ENCODE results near the gene PIGS.
A peak's percentile ranks its signal among the peaks of the same experiment; 100 is the strongest.
"Not testable (repeated sequence)": the region's sequence is repeated elsewhere in the genome, so short reads cannot be mapped to it uniquely, and the experiment has no call there.

PIGS gene

GRCh38 chr17:28571361-28572122 lies at the start of gene PIGS:
TSS of gene PIGS (minus strand) at chr17:28571524. CDS start at chr17:28571496, 28 bp downstream.
- peak; percentile 71 to 79 for DNase-seq (ENCODE audit: low read depth in 2 of 2)

DNA sequence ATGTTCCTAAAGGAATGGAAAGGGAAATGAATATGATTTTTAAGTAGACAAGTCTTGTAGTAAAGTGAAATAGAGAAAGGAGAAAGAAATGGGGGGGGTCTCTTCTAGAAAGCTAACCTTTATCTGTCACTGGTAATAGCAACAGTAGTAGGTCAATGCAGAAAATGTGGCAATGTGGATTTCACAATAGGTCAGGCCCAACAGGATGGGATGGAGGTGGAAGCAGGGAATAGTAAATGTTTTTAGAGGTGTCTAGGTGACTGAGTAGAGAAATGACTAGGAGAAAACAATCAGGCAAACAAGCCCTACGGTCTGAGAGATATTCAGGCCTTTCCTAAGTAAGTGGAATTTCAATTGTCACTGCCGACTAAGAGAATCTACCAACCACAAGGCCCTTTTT lies 48.7 kb upstream of the PIGS start:
- DNase-seq (ENCODE audit: low read depth in 2 of 2), result no peak

DNA sequence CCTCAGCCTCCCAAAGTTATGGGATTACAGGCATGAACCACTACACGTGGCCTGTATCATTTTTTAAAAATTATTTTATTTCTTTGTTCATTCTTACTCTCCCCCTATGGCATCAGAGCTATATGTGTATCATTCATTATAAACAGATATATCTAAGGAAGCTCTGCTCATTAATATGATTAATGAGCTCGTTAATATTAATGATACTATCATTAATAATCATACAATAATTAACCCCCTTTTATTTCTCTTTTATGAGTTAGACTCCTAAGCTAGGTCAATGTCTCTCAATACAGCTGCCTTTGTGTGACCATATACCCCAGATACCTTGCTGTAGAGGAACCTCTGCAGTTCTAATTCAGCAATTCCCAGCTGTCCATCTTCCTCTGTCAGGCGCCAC lies 47.1 kb upstream of the PIGS start:
- no peak for DNase-seq (ENCODE audit: low read depth in 2 of 2)

- DNase-seq (ENCODE audit: low read depth in 2 of 2), result no peak
Measured at GRCh38 chr17:28616281-28616680, 45.0 kb upstream of the PIGS start.

- no peak for DNase-seq (ENCODE audit: low read depth in 2 of 2)
Measured at GRCh38 chr17:28615260-28615940, 44.1 kb upstream of the PIGS start.

DNA sequence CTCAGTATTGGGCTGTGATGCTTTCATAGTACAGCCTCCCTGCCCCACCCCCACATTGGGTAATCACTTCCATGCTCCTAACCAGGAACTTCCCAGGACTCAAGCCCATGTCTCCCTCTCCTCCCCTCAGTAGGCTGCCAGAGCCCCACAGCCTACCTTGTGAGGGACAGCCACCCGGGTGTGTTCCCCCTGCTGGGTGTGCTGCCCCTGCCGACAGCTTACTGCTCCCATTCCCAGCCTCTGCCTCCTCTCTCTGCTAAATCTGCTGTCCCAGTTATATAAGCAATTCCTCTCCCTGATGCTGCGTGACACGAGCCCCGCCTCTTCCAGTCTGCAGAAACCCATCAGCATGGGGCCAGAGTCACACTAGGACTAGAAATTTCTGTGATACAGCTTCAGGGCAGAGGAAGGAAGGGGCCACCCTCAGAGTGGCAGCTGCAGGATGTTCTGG lies 42.6 kb upstream of the PIGS start, which contains the start of gene RSKR:
Gene RSKR, minus strand, starts transcription at position 255 of the 451 bp plus-strand sequence. Its CDS starts 24 bp downstream, at position 231.
- DNase-seq (ENCODE audit: low read depth in 2 of 2), result no peak

GRCh38 chr17:28612936-28613872 lies 41.9 kb upstream of the PIGS start:
- no peak for DNase-seq (ENCODE audit: low read depth in 2 of 2)

DNA sequence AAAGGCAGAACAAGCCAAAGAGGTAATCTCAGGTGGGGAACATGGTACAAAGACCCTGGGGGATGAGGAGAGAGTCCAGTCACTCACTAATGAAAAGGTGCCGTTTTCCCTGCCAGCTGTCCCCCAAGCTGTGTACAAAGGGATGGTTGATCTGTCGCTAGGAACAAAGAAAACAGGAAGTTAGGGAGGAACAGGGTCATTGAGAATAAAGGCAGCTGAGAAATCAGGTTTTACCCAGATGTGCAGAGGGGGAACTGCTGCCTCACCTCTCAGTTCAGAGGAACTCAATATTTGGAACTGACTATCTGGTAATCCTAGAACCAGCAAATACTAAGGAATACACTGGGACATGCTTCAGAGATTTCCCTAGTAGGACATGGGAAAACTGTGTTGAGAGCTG lies 41.2 kb upstream of the PIGS start:
- no peak for DNase-seq (ENCODE audit: low read depth in 2 of 2)

DNA sequence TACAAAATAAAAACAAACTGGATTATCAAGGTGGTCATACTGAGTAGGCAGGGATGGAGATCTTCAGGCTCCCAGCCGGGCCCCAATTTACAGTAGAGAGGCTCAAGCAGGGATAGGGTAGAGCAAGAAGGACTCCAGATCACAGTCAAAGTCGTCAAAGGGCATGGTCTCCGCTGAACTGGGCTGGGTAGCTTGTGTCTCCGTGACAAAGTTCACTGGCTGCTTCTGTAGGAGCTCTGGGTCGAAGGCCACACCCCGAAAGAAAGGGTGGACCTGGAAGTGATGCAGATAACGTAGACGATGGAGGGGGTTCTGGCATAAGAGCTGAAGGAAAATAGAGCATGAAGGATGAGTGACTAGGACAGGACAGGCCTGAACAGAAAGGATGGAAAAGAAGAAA lies 39.1 kb upstream of the PIGS start:
- DNase-seq (ENCODE audit: low read depth in 2 of 2), result no peak

GRCh38 chr17:28604031-28604430 lies 32.7 kb upstream of the PIGS start:
- DNase-seq (ENCODE audit: low read depth in 2 of 2), result not testable (repeated sequence)

DNA sequence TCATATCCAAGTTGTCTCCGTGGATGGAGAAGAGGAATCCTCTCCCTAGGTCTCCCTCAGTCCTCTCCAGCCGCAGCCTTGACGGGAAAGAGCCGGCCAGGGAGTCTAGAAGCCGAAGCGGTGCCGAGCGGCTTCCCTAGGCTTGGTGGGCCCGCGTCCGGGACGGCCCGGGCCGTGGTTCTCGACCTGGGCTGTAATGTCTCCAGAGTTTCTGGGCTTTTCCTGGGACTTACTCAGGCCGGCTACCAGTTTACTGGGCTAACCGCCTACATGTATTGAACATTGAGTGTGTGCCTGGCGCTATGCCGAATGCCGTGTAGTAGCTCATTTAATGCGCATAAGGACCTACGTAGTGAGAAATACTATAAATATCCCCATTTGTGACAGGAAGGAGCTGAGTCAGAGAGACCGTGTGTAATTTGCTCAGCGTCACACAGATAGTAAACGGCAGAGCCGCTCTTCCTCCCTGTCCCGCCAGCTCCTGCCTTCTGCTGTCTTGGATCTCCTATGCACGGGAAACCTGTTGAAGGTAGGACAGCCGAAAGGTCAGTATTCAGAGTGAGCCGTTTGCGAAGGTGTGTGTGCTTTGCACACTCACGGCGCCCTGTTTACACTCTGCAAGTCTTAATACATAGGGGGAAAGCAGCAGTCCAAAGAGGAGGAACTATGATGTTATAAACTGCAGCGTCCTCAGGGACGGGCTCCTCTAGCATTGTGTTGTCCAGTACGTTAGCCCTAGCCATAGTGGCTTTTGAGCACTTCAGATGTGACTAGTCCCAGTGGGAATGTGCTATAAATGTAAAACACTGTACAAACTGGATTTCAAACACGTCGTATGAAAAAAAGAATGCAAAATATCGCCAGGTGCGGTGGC lies 28.2 kb upstream of the PIGS start:
- peak; percentile 18 to 44 for DNase-seq (ENCODE audit: low read depth in 2 of 2)

DNA sequence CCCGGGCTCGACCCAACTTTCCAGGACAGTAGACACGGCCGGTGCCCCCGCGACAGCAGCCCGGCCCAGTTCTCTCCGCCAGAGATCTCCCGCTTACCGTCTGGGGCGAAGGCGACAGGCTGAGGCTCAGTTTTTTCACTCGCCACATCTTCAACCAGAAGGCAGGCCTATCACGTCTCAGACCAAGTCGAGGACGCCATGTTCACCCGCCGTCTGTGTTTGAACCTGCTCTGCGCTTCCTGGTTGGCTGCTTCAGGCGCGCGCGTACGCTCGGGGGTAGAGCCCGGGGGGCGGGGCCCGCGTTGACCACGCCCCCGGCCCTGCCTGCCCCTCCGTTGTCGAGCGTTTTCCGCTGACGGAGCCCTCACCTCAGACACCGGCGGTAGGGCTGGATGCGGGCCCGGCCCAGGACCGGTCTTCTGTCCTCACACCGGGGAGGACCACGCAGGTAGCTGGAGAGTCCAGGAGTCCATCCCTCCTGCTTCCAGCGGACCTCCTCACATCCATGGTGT lies 27.5 kb upstream of the PIGS start, which contains the start of gene SPAG5:
Gene SPAG5, minus strand, starts transcription at position 227 of the 512 bp plus-strand sequence. Its CDS starts 79 bp downstream, at position 148.
- DNase-seq (ENCODE audit: low read depth in 2 of 2), result peak; percentile 89 to 94

DNA sequence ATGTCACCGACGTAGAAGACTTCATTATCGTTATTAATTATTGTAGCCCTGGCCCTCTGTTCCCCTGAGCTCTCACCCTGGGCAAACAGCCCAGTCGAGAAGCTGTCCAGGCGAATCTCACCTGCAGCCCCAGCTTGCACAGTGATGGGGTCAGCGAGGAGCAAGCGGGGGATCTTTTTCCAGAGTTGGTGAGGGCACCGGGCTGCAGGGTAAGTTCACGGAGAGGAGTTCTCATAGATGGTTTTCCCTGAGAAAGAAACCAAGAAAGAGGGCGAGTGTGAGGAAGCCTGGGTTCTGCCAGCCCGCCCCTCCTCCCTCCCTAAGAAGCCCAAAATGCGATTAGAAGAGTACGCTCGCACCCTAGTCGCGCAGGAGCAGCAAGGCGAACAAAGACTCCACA lies 27.1 kb upstream of the PIGS start:
- DNase-seq (ENCODE audit: low read depth in 2 of 2), result no peak

GRCh38 chr17:28597606-28598383 lies 26.5 kb upstream of the PIGS start:
- no peak for DNase-seq (ENCODE audit: low read depth in 2 of 2)

- no peak for DNase-seq (ENCODE audit: low read depth in 2 of 2)
Measured at GRCh38 chr17:28592260-28592659, 20.9 kb upstream of the PIGS start.

DNA sequence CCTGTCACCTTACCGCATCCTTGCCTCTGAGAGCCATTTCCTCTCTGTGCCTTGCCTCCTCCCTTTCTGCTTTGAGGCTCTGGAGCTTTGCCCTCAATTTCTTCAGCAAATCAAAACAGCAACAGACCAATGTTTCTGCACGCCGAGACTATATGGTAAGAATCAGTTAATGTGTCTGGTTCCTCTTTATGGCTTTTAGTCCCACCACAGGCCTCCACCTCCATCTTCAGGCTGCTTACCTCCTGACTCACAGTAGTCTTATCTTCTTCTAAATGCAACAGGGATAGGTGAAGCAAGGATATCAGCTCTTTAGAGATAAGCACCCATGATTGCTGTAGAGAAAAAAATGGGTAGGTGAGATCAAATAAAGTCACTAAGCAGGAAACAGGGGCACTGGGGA lies 14.5 kb upstream of the PIGS start:
- no peak for DNase-seq (ENCODE audit: low read depth in 2 of 2)

- DNase-seq (ENCODE audit: low read depth in 2 of 2), result no peak
Measured at GRCh38 chr17:28584434-28584833, 13.1 kb upstream of the PIGS start.

DNA sequence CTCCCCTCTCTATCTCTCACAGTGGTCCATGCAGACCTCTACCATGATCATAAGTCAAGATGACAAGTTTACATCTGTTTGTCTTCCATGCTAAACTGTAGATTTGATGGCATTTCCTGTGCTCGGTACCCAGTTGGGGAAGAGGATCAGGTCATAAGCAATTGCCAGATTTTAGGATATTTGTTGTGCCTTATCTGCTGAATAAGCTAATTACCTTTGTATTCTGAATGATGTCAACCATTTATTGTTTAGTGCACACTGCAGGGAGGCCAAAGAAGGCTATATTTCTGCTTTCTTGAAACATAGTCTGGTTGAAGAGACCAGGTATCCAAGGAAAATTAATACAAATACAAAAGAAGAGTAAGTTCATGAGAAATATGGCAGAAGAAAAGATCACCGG lies 11.2 kb upstream of the PIGS start:
- DNase-seq (ENCODE audit: low read depth in 2 of 2), result no peak

GRCh38 chr17:28580959-28581358 lies 9.6 kb upstream of the PIGS start:
- no peak for DNase-seq (ENCODE audit: low read depth in 2 of 2)

GRCh38 chr17:28579526-28579925 lies 8.2 kb upstream of the PIGS start:
- no peak for DNase-seq (ENCODE audit: low read depth in 2 of 2)
